Retinal pigment epithelial cell (primary cell): Measurements from ENCODE around the gene EGFL7.
A peak's percentile ranks its signal among the peaks of the same experiment; 100 is the strongest.

ENCODE experiments used
- DNase-seq: peaks from one replicate; pipeline ENCODE4 v3.0.0-alpha.2; 2010; ENCODE audit warnings: low read depth
- H3K4me3 ChIP-seq: 2 replicates; pipeline ENCODE4 v1.5.1; 2011; ENCODE audit warnings: mild to moderate bottlenecking, low read length, control low read depth, moderate library complexity
- CTCF ChIP-seq: conservative IDR thresholded peaks from 2 replicates; pipeline ENCODE4 v1.5.1; 2011; ENCODE audit warnings: low read depth, low read length, control low read depth, inconsistent platforms

Gene EGFL7

DNA sequence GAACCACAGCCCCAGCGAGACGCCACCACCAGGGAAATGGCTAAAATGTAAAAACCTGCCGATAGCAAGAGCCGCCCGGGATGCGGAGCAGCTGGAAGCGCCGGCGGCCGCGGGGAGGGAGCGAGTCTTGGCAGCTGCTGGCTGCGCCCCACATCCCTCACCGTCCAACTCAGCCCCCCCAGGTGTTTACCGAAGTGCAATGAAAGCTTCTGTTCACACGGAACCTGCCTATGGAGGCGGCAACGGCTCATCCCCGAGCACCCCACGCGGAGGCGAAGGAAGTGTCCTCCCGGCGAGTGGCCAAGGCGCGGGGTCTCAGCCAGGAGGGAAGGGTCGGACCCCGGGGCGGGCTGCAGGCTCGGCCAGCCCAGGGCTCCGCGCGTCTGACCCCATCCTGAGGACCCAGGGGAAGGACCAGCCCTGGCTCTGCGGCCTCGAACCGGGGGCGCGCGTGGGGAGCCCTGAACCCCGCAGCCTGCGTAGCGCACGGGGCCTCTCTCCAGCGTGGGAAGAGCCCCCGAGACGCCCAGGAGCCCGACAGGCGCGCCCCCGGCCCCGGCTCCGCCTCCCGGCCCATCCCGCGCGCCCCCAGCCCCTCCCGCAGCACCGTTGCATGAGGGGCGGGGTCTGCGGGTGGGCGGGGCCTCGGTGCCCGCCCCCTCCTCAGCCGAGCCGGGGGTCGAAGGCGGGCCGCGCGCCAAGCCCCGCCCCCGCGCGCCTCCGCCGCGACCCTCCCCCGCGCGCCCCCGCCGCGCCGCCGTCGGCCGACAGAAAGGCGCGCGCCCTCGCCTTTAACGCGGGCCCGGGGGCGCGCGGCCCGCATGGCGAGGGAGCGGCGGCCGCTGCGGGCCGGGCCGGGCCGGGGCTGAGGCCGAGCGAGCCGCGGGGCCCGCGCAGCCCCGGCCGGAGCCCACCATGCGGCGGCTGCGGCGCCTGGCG, 49.3 kb downstream of the EGFL7 start, which contains the start of gene DIPK1B:
Gene DIPK1B (plus strand): TSS at position 822 of the 939 bp plus-strand sequence. CDS start 94 bp downstream, at position 916.
- H3K4me3 ChIP-seq: peak within 1 kb of the TSS; percentile 55
- no peak for DNase-seq
- TF ChIP-seq CTCF: no peak

DNA sequence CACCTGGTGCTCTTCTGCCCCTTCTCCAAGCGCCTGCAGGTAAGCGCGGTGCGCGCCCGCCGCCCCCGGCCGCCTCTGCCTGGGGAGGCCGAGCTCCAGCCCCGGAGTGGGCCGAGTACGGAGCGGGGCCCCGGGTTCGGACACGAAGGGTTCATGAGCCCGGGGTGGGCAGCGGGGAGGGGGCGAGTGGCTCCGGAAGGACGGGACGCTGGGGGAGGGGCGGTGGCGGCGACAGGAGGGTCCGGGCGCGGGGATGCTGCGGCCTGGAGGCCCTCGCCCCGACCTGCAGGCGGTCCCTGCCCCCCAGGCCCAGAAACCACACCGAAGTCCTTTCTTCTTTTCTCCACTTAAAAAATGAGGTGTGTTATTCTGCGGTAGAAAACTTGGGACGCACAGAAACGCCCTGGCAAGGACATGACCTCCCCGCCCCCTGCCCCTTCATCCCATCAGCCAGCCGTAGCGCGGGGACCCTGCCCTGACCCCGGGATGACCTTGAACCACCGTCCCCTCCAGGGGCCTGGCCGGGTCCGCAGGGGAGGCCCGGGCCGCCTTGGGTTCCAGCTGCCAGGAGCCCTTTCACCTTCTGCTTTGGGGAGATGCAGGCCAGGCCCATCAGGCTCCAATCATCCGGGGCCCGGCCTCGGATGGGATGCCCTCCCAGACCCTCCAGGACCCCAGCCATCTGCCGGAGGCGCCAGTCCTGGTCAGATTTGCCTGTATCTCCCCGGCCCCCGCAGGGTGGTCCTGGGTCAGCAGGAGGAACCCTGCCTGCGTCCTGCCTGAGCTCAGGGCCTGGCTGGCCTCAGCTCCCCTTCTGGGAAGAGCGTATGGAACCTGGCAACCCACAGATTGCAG, 50.2 kb downstream of the EGFL7 start:
- DNase-seq: no peak
- H3K4me3 ChIP-seq: peak overlapping the region; percentile 55
- no peak for TF ChIP-seq CTCF

GRCh38 chr9:136713550-136713949, 50.8 kb downstream of the EGFL7 start:
- H3K4me3 ChIP-seq: peak overlapping the region; percentile 55
- no peak for DNase-seq

DNA sequence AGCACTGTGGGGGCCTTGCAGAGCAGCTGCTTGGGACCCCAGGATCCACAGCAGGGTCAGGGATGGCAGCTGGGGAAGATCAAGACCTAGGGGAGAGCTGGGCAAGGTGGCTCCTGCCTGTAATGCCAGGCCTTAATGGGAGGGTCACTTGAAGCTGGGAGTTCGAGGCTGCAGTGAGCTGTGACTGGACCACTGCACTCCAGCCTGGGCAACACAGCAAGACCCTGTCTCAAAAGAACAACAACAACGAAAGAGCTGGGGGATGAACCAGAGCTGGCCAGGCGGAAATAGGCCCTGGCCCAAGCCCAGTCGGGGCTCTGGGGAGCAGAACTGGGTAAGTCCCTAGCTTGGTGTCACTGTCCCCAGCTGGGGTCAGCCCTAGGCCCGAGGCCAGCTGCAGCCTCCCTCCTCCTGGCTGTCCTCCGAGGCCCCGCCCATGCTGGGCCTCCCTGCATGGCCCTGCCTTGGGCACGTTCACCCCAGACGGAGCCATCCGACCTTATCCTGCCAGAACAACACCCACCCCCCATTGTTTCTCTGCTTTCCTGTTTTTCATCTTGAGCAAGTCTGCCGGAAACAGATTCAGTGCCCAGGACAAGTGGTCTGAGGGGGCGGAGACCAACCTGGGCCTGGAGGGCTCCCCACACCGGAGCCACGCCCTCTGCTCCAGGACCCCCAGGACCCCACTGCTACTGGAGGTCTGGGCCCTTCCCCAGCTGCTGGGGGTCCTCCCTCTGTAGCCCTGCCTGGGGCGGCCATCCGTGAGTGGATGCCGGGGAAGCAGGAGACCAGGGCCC, 51.6 kb downstream of the EGFL7 start:
- no peak for DNase-seq
- no peak for TF ChIP-seq CTCF
- no peak overlapping the region for H3K4me3 ChIP-seq

More at GRCh38 chr9:136713550-136713949, 50.8 kb downstream of the EGFL7 start:
- no peak for TF ChIP-seq CTCF

- TF ChIP-seq CTCF: no peak
- no peak overlapping the region for H3K4me3 ChIP-seq
- no peak for DNase-seq
Measured at GRCh38 chr9:136714893-136715274, 52.2 kb downstream of the EGFL7 start.

- H3K4me3 ChIP-seq: no peak overlapping the region
- DNase-seq: no peak
- TF ChIP-seq CTCF: no peak
Measured at GRCh38 chr9:136717399-136717798, 54.7 kb downstream of the EGFL7 start.
